GM23338 (cell line): ENCODE measurements around the gene ZFP14. TPM values are rescaled to one million over a fixed set of nuclear protein-coding genes. Genes with fewer than 3 reads are reported as not detected.

Experiments
- ATAC-seq: fragments of 200-7000 bp; cut with Tn5 transposase; 3 replicates; pipeline ENCODE4 v1.9.1; 2020
- DNase-seq: peaks from one replicate; pipeline ENCODE4 v3.0.0-alpha.2; 2015; ENCODE audit warnings: low spot score
- H2AFZ ChIP-seq: fragments of 200-600 bp; sonication (generic); 2 replicates; pipeline ENCODE4 v1.8.0; 2016; ENCODE audit warnings: antibody characterized with exemption, mild to moderate bottlenecking, moderate library complexity
- H3F3A ChIP-seq: fragments of 200-600 bp; sonication (generic); replicated peaks from 2 replicates; pipeline ENCODE4 v1.8.0; 2017; ENCODE audit warnings: antibody characterized with exemption, mixed run types, low read depth
- H3K27ac ChIP-seq: fragments of 200-600 bp; sonication (generic); 2 replicates; pipeline ENCODE4 v1.6.1; 2016; ENCODE audit warnings: low read depth
- H3K27me3 ChIP-seq: fragments of 200-600 bp; sonication (generic); 2 replicates; pipeline ENCODE4 v1.8.0; 2016; ENCODE audit warnings: mild to moderate bottlenecking, mixed run types, moderate library complexity; ENCODE audit not compliant: insufficient read depth
- H3K36me3 ChIP-seq: fragments of 200-600 bp; sonication (generic); 2 replicates; pipeline ENCODE4 v1.8.0; 2016; ENCODE audit warnings: mild to moderate bottlenecking; ENCODE audit not compliant: insufficient read depth
- H3K4me1 ChIP-seq: fragments of 200-600 bp; sonication (generic); 2 replicates; pipeline ENCODE4 v1.8.0; 2016; ENCODE audit warnings: mild to moderate bottlenecking, moderate library complexity; ENCODE audit not compliant: insufficient read depth
- H3K4me2 ChIP-seq: fragments of 200-600 bp; sonication (generic); 2 replicates; pipeline ENCODE4 v1.7.1; 2017; ENCODE audit warnings: mixed run types
- H3K4me3 ChIP-seq: fragments of 200-600 bp; sonication (generic); 2 replicates; pipeline ENCODE4 v1.6.1; 2016; ENCODE audit warnings: mixed run types
- H3K79me2 ChIP-seq: fragments of 200-600 bp; sonication (generic); replicated peaks from 2 replicates; pipeline ENCODE4 v1.8.0; 2017; ENCODE audit warnings: mild to moderate bottlenecking; ENCODE audit not compliant: insufficient read depth
- H3K9me2 ChIP-seq: fragments of 200-600 bp; sonication (generic); 2 replicates; pipeline ENCODE4 v1.8.0; 2017; ENCODE audit not compliant: insufficient read depth
- H4K20me1 ChIP-seq: fragments of 200-600 bp; sonication (generic); replicated peaks from 2 replicates; pipeline ENCODE4 v1.8.0; 2017; ENCODE audit warnings: mild to moderate bottlenecking; ENCODE audit not compliant: insufficient read depth
- H3K27ac Mint-ChIP-seq: 2 replicates; pipeline ENCODE4 v1.8.0; 2020; ENCODE audit warnings: inconsistent platforms, mild to moderate bottlenecking, moderate library complexity, mixed read lengths
- H3K27me3 Mint-ChIP-seq: 3 replicates; pipeline ENCODE4 v1.8.0; 2022; ENCODE audit warnings: low read depth, mild to moderate bottlenecking, moderate library complexity, mixed read lengths, inconsistent platforms; ENCODE audit not compliant: insufficient read depth, poor library complexity
- H3K36me3 Mint-ChIP-seq: 3 replicates; pipeline ENCODE4 v1.8.0; 2021; ENCODE audit warnings: low read depth, mild to moderate bottlenecking, inconsistent platforms, moderate library complexity, mixed read lengths
- H3K4me1 Mint-ChIP-seq: 3 replicates; pipeline ENCODE4 v1.8.0; 2020; ENCODE audit warnings: mild to moderate bottlenecking, inconsistent platforms, mixed read lengths
- H3K4me3 Mint-ChIP-seq: 3 replicates; pipeline ENCODE4 v1.8.0; 2021; ENCODE audit warnings: moderate library complexity, mild to moderate bottlenecking, inconsistent platforms, mixed read lengths
- H3K9me3 Mint-ChIP-seq: 3 replicates; pipeline ENCODE4 v1.8.0; 2020; ENCODE audit warnings: moderate library complexity, mild to moderate bottlenecking, inconsistent platforms, mixed read lengths
- CREB1 ChIP-seq: fragments of 250-450 bp; sonication (Bioruptor Pico); IDR thresholded peaks from 2 replicates; pipeline ENCODE4 v1.5.0; 2020; ENCODE audit warnings: low read depth, mild to moderate bottlenecking, moderate library complexity
- CTCF ChIP-seq, 2 experiments: fragments of 200-600 bp in 1 of 2; sonication (generic) in 1 of 2; conservative IDR thresholded peaks; 2 replicates each; pipeline versions ENCODE4 v1.5.1 to v1.6.1; 2016 to 2017; ENCODE audit warnings: antibody characterized with exemption in 2 of 2, low read depth in 2 of 2, mild to moderate bottlenecking in 2 of 2, moderate library complexity in 1 of 2
- ETS1 ChIP-seq: IDR thresholded peaks from 2 replicates; pipeline ENCODE4 v1.6.1; 2016; ENCODE audit warnings: antibody characterized with exemption
- EZH2 ChIP-seq: fragments of 200-600 bp; sonication (generic); IDR thresholded peaks from one replicate; pipeline ENCODE4 v1.8.0; 2017; ENCODE audit warnings: antibody characterized with exemption, mild to moderate bottlenecking, low read depth; ENCODE audit not compliant: unreplicated experiment
- EZH2phosphoT487 ChIP-seq: fragments of 200-600 bp; sonication (generic); IDR thresholded peaks from one replicate; pipeline ENCODE4 v1.8.1; 2018; ENCODE audit warnings: antibody characterized with exemption; ENCODE audit not compliant: unreplicated experiment
- JUNB ChIP-seq: IDR thresholded peaks from one replicate; pipeline ENCODE4 v1.6.1; 2016; ENCODE audit warnings: antibody characterized with exemption; ENCODE audit not compliant: unreplicated experiment
- NANOG ChIP-seq: IDR thresholded peaks from 2 replicates; pipeline ENCODE4 v1.6.1; 2016; ENCODE audit warnings: antibody characterized with exemption, borderline replicate concordance
- POLR2AphosphoS5 ChIP-seq: IDR thresholded peaks from 2 replicates; pipeline ENCODE4 v1.6.1; 2016; ENCODE audit warnings: antibody characterized with exemption, low read depth
- REST ChIP-seq: IDR thresholded peaks from one replicate; pipeline ENCODE4 v1.6.1; 2018; ENCODE audit warnings: antibody characterized with exemption; ENCODE audit not compliant: unreplicated experiment
- STAT1 ChIP-seq: IDR thresholded peaks from one replicate; pipeline ENCODE4 v1.6.1; 2016; ENCODE audit warnings: antibody characterized with exemption; ENCODE audit not compliant: unreplicated experiment
- ZNF114 ChIP-seq: fragments of 250-450 bp; sonication (Bioruptor Pico); IDR thresholded peaks from 2 replicates; pipeline ENCODE4 v1.5.0; 2020; ENCODE audit warnings: mild to moderate bottlenecking, moderate library complexity
- ZNF331 ChIP-seq: fragments of 250-450 bp; sonication (Bioruptor Pico); IDR thresholded peaks from 2 replicates; pipeline ENCODE4 v1.5.0; 2020; ENCODE audit warnings: low read depth, mild to moderate bottlenecking, moderate library complexity
- ZNF462 ChIP-seq: fragments of 250-450 bp; sonication (Bioruptor Pico); IDR thresholded peaks from 2 replicates; pipeline ENCODE4 v1.5.0; 2020; ENCODE audit warnings: mild to moderate bottlenecking, moderate library complexity
- polyA plus RNA-seq: library from polyadenylated mRNA; unstranded; fragments of >200 nt; fragmentation: Nextera tagmentation; extraction: Ambion mirVana; gene quantifications from 2 replicates; pipeline ENCODE4 v1.2.1, GENCODE V29; 2016
- total RNA-seq: library from RNA; depleted of rRNA; stranded (reverse); fragments of >200 nt; shearing (Covaris generic); gene quantifications from 2 replicates; pipeline ENCODE4 v1.2.3, GENCODE V29; 2014

ZFP14 gene
- total and polyA plus RNA-seq, 2 experiments from 2014 or later = 9.0 to 10.4 TPM

GRCh38 chr19:36398571-36398970, 19.6 kb upstream of the ZFP14 start:
- no peak overlapping the region for H3K4me2 ChIP-seq
- H3K36me3 ChIP-seq = peaks cover 32% of the 10 kb centered on the region
- H3K27ac ChIP-seq = no peak overlapping the region
- no peak for DNase-seq
- H3K4me1 ChIP-seq = no peaks in the 10 kb centered on the region
- H4K20me1 ChIP-seq = no peaks in the 10 kb centered on the region
- H3F3A ChIP-seq = no peaks in the 10 kb centered on the region
- ATAC-seq = no peak
- no peaks in the 10 kb centered on the region for H3K27me3 ChIP-seq
- H3K9me2 ChIP-seq = no peaks in the 10 kb centered on the region; the same call in 1 of the 2 replicates
- TF ChIP-seq ZNF114 (CRISPR knock-in tag) (no peak), POLR2AphosphoS5 (no peak), NANOG (no peak), ZNF462 (CRISPR knock-in tag) (no peak), EZH2phosphoT487 (no peak), STAT1 (no peak), CREB1 (CRISPR knock-in tag) (no peak), ETS1 (no peak), ZNF331 (CRISPR knock-in tag) (no peak), REST (no peak), EZH2 (no peak), JUNB (no peak), CTCF (conservative IDR thresholded peaks at IDR 0.05; ENCODE audit: low read depth in 2 of 2) (no peak)
- H3K27me3 Mint-ChIP-seq = peaks cover 6% of the 10 kb centered on the region
- no peaks in the 10 kb centered on the region for H3K4me1 Mint-ChIP-seq
- H3K4me3 Mint-ChIP-seq = no peak overlapping the region
- no peak overlapping the region for H3K4me3 ChIP-seq
- H3K27ac Mint-ChIP-seq = no peak overlapping the region
- H3K9me3 Mint-ChIP-seq = peaks cover 48% of the 10 kb centered on the region
- no peak overlapping the region for H2AFZ ChIP-seq
- no peaks in the 10 kb centered on the region for H3K79me2 ChIP-seq
- H3K36me3 Mint-ChIP-seq = peaks cover 90% of the 10 kb centered on the region
